Activated T-cell treated with anti-CD3 and anti-CD28 coated beads for 1 hour (primary cell): ENCODE data around the gene ATPAF1.

Experiments used
- DNase-seq: peaks from one replicate; pipeline ENCODE4 v3.0.0-alpha.2; 2020; ENCODE audit warnings: low read depth

ATPAF1 gene

GRCh38 chr1:46650491-46650890, 17.7 kb downstream of the ATPAF1 start:
- no peak for DNase-seq

- DNase-seq = no peak
Measured at GRCh38 chr1:46649764-46650163, 18.4 kb downstream of the ATPAF1 start.

DNA sequence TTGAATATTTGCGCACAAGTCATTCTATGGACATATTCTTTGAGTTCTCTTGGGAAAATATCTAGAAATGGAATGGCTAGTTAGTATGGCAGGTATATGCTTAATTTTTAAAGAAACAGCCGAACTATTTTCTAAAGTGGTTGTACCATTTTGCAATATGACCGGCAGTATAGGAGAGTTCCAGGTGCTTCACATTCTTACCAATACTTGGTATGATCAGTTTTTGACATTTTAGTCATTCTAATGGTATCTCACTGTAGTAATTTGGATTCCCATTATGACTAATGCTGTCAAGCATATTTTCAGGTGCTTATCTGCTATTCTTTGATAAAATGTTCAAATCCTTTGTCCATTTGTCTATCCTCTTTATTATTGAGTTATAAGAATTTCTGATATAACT, 20.6 kb downstream of the ATPAF1 start:
- DNase-seq = no peak

DNA sequence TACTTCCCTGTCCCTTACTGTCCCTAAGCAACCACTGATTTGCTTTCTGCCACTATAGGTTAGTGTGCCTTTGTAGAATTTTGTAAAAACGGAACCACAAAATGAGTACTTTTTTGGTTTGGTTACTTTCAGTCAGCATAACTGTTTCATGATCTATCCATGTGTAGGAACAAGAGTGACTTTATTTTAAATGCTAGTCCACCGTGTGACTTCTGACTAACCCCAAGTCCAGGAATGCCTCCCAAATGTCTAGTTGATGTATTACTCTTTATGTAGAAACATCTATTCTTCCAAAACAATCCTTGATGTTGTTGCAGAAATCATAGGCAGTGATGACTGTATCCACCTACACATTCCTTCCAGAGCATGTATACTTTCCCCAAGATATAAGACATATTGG, 21.3 kb downstream of the ATPAF1 start:
- DNase-seq = no peak

GRCh38 chr1:46646331-46646730, 21.8 kb downstream of the ATPAF1 start:
- DNase-seq = no peak

DNA sequence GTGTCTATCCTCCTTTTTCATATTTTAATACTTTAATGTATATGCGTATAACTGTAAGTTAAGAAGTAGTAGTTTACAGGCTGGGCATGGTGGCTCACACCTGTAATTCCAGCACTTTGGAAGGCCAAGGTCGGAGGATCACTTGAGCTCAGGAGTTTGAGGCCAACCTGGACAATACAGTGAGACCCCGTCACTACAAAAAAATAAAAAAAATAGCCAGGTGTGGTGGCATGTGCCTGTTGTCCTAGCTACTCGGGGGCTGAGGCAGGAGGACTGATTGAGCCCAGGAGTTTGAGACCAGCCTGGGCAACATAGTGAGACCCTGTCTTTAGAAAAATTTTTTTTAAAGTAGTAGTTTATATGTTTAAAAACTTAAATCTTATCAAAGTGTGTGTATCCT, 22.3 kb downstream of the ATPAF1 start:
- no peak for DNase-seq

DNA sequence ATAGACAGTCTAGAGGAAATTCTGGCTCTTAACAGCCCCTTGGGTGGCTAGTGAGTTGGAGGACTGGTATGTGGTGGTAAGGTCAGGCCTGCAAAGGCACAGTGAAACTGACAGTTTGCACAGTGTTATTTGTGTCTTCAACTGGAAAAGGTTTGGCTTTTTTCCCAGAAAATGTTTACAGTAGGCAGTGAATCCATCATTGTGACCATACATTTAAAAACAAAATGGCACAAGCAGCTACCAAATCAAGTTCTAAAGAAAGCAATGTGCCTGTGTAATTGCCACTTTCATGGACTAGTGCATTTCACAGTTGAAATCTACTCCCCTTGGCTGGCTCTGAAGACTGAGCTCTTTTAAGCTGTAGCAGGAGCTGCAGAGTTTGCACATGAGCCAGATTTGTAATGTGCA, 24.8 kb downstream of the ATPAF1 start:
- no peak for DNase-seq

GRCh38 chr1:46642115-46642680, 26.0 kb downstream of the ATPAF1 start:
- no peak for DNase-seq

GRCh38 chr1:46639547-46639946, 28.6 kb downstream of the ATPAF1 start:
- no peak for DNase-seq

- DNase-seq = no peak
Measured at GRCh38 chr1:46638921-46639320, 29.2 kb downstream of the ATPAF1 start.

- DNase-seq = no peak
Measured at GRCh38 chr1:46637444-46638083, 30.6 kb downstream of the ATPAF1 start.

GRCh38 chr1:46635205-46635604, 33.0 kb downstream of the ATPAF1 start:
- no peak for DNase-seq

- no peak for DNase-seq
Measured at GRCh38 chr1:46630719-46631118, 37.4 kb downstream of the ATPAF1 start.

GRCh38 chr1:46623743-46624644, 44.2 kb downstream of the ATPAF1 start:
- DNase-seq = no peak

DNA sequence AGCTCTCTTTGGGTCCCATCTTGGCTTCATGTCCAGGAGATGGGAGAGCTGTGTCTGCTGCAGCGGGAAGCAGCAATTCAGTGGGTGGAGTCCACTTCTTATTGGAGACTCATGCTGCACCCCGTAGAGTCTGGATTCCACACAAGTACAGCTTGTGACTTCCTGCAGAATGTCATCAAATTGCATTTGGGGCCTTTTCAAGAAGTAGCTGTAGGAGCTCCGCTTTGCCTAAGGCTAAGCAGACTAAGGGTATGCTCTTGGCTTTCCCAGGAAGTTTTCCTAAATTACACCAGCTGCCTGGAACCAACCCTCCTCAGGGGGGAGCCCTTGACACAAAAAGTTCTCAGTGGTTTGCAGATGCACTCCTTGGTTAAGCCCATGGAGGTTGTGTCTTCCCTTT, 45.8 kb downstream of the ATPAF1 start:
- DNase-seq = no peak

DNA sequence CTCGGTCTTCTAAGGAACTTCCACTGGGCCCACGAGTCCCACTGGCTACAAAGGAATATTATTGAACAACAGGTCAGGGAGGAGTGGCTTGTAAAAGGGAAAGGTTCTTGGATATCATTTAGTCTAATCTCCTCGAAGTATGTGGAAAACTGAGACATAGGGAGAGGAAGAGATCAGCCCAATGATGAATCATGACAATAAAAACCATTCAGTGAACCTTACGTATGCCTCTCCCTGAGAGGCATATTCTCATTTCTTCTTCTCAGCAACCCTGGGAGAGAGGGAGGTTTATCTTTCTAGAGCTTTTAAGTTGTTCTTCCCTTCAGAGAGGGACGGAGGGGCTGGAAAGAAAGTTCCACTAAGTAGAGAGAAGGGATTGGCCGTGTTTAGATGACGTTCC, 46.2 kb downstream of the ATPAF1 start:
- DNase-seq = no peak

DNA sequence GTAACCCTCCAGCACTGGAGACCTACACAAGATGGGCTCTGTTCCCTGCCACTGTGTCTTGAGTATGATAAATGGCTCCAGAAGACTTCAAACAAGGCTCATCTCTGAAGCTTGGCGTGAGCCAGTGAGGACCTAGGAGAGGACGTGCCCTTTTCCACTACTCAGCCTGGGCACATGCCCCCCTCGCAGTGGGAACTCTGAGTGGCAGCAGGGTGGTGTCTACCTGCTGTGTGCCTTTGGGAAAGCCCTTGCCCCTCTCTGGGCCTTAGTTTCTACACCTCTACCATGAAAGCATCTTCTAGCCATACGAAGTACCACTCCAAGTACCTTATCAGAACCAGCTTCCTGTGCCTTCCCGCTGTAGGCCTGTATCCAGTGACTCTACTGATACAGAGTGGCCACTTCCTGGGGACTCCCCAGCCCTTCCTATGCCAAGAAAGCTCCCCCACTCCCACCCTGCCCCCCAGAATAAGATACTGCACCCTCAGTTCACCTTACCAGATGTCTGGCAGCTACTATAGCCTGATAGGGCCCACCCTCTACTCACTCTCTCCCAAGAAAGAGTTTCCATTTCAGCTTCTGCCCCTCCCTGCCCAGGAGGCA, 48.4 kb downstream of the ATPAF1 start:
- DNase-seq = no peak

DNA sequence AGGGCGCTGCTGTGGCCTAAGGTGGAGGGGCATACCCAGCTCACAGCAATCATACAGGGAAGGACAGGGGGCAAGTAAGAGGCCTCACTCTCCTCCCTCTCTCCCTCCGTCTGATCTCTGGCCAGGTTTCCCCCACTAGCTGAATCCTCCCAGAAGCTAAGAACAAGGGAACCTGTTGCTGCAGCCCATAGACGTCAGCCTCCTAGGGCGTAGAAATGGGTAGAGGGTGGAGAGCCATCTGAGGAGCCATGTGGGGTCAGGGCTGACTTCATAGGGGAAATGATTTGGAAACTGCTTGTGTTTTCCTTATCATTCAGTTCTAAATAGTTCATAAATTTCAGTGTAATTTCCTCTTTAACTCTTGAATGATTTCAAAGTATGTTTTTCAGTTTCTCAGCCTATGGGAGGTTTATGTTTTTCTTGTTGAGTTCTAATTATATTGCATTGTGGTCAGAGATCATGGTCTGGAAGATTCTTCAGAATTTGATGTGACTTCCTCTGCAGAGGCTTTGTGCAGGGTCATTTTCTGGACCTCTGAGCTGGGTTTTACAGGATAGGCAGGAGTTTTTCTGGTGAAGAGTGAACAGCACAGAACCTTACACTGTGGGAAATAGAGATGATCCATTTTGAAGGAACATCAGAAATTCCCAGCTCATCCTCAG, 49.3 kb downstream of the ATPAF1 start:
- DNase-seq = no peak

GRCh38 chr1:46617833-46618232, 50.3 kb downstream of the ATPAF1 start:
- no peak for DNase-seq

GRCh38 chr1:46617108-46617800, 50.9 kb downstream of the ATPAF1 start:
- no peak for DNase-seq

GRCh38 chr1:46616277-46617107, 51.7 kb downstream of the ATPAF1 start, which contains the start of gene MOB3C:
Gene MOB3C, minus strand, starts transcription at chr1:46616811. Its CDS starts 3,490 bp downstream, at chr1:46613321.
- DNase-seq = peak; percentile 54
